Natural killer cell treated with Interleukin-12 subunit alpha and Interleukin-12 subunit beta and Interleukin-15 and Interleukin-18, amount 100 ng/mL, for 72 hours (primary cell): Measurements from ENCODE around the gene SLC30A7. TPM values are rescaled to one million over a fixed set of nuclear protein-coding genes. Genes with fewer than 3 reads are reported as not detected.

Experiments
- ATAC-seq, 2 donors: fragments of 150-1000 bp; cut with Tn5 transposase in 1 of 2; sonication (Bioruptor Pico), chemical (Tn5 transposase) in 1 of 2; 2 replicates each; pipeline ENCODE4 v1.10.0; 2021
- DNase-seq: peaks from one replicate; pipeline ENCODE4 v3.0.0; 2022; ENCODE audit warnings: low spot score
- H3K27ac Mint-ChIP-seq, 2 donors: 1 replicate in 1 of 2; 2 replicates in 1 of 2; pipeline ENCODE4 v1.8.0; 2022; ENCODE audit warnings: mixed read lengths in 2 of 2, mild to moderate bottlenecking in 1 of 2, moderate library complexity in 1 of 2
- H3K27me3 Mint-ChIP-seq, 2 donors: 1 replicate in 1 of 2; 2 replicates in 1 of 2; pipeline ENCODE4 v1.8.0; 2022; ENCODE audit warnings: mixed read lengths in 2 of 2
- H3K36me3 Mint-ChIP-seq: one replicate; pipeline ENCODE4 v1.8.0; 2022; ENCODE audit warnings: mixed read lengths
- H3K4me1 Mint-ChIP-seq, 2 donors: 1 replicate in 1 of 2; 2 replicates in 1 of 2; pipeline ENCODE4 v1.8.0; 2022; ENCODE audit warnings: low read depth in 2 of 2, mixed read lengths in 2 of 2, mild to moderate bottlenecking in 1 of 2
- H3K4me3 Mint-ChIP-seq: one replicate; pipeline ENCODE4 v1.8.0; 2022; ENCODE audit warnings: mixed read lengths
- H3K9me3 Mint-ChIP-seq: 2 replicates; pipeline ENCODE4 v1.8.0; 2022; ENCODE audit warnings: mixed read lengths
- total RNA-seq, 2 donors: library from RNA; stranded (reverse); gene quantifications; one replicate each; pipeline ENCODE4 v1.2.3, GENCODE V29; 2022

The SLC30A7 gene
- total RNA-seq, 2 donors from 2014 or later: 54.6 to 66.2 TPM

- H3K9me3 Mint-ChIP-seq: no peaks in the 10 kb centered on the region
- H3K36me3 Mint-ChIP-seq: peaks cover 56% of the 10 kb centered on the region
Observed at GRCh38 chr1:100903777-100904176, 7.9 kb downstream of the SLC30A7 start.

GRCh38 chr1:100904528-100904927 is 8.6 kb downstream of the SLC30A7 start:
- Mint-ChIP-seq H3K9me3 (no peaks in the 10 kb centered on the region), H3K36me3 (peaks cover 50% of the 10 kb centered on the region), H3K4me1 (peaks cover 22 to 26% of the 10 kb centered on the region in 2 donors), H3K4me3 (no peak overlapping the region), H3K27me3 (no peaks in the 10 kb centered on the region), H3K27ac (no peak overlapping the region)
- ATAC-seq (no peak), DNase-seq (no peak)

More at GRCh38 chr1:100903777-100904176, 7.9 kb downstream of the SLC30A7 start:
- no peak for ATAC-seq
- H3K4me3 Mint-ChIP-seq: no peak overlapping the region
- no peak for DNase-seq
- no peaks in the 10 kb centered on the region for H3K27me3 Mint-ChIP-seq
- peaks cover 25 to 33% of the 10 kb centered on the region in 2 donors for H3K4me1 Mint-ChIP-seq
- H3K27ac Mint-ChIP-seq: no peak overlapping the region

- ATAC-seq: no peak
- Mint-ChIP-seq H3K36me3 (peaks cover 45% of the 10 kb centered on the region), H3K4me1 (peaks cover 19 to 21% of the 10 kb centered on the region in 2 donors), H3K27ac (no peak overlapping the region), H3K27me3 (no peaks in the 10 kb centered on the region), H3K9me3 (no peaks in the 10 kb centered on the region), H3K4me3 (no peak overlapping the region)
- no peak for DNase-seq
Observed at GRCh38 chr1:100905181-100905580, 9.3 kb downstream of the SLC30A7 start.

- ATAC-seq: no peak
Observed at GRCh38 chr1:100907887-100908286, 12.0 kb downstream of the SLC30A7 start.

GRCh38 chr1:100909018-100909417 is 13.1 kb downstream of the SLC30A7 start:
- Mint-ChIP-seq H3K4me1 (peaks cover 12 to 21% of the 10 kb centered on the region in 2 donors), H3K27me3 (no peaks in the 10 kb centered on the region), H3K9me3 (no peaks in the 10 kb centered on the region), H3K27ac (peak overlapping the region in 1 of 2 donors; percentile 26), H3K4me3 (no peak overlapping the region), H3K36me3 (peaks cover 40% of the 10 kb centered on the region)
- DNase-seq: no peak
- ATAC-seq: no peak

More at GRCh38 chr1:100907887-100908286, 12.0 kb downstream of the SLC30A7 start:
- Mint-ChIP-seq H3K27ac (no peak overlapping the region), H3K4me1 (peaks cover 12 to 21% of the 10 kb centered on the region in 2 donors), H3K9me3 (no peaks in the 10 kb centered on the region), H3K27me3 (no peaks in the 10 kb centered on the region), H3K36me3 (peaks cover 38% of the 10 kb centered on the region), H3K4me3 (no peak overlapping the region)
- DNase-seq: no peak

GRCh38 chr1:100912019-100912418 is 16.1 kb downstream of the SLC30A7 start:
- H3K27ac Mint-ChIP-seq: no peak overlapping the region
- peaks cover 11 to 18% of the 10 kb centered on the region in 2 donors for H3K4me1 Mint-ChIP-seq
- no peaks in the 10 kb centered on the region for H3K9me3 Mint-ChIP-seq
- DNase-seq: no peak
- no peaks in the 10 kb centered on the region for H3K27me3 Mint-ChIP-seq
- peaks cover 39% of the 10 kb centered on the region for H3K36me3 Mint-ChIP-seq
- H3K4me3 Mint-ChIP-seq: no peak overlapping the region
- ATAC-seq: no peak

GRCh38 chr1:100921110-100921706 is 25.3 kb downstream of the SLC30A7 start:
- H3K36me3 Mint-ChIP-seq: peaks cover 36% of the 10 kb centered on the region

GRCh38 chr1:100924212-100924611 is 28.3 kb downstream of the SLC30A7 start:
- Mint-ChIP-seq H3K36me3 (peaks cover 31% of the 10 kb centered on the region), H3K4me3 (no peak overlapping the region)

More at GRCh38 chr1:100921110-100921706, 25.3 kb downstream of the SLC30A7 start:
- H3K27me3 Mint-ChIP-seq: no peaks in the 10 kb centered on the region
- ATAC-seq (no peak), DNase-seq (no peak)
- no peak overlapping the region for H3K4me3 Mint-ChIP-seq
- peaks cover 2% of the 10 kb centered on the region for H3K9me3 Mint-ChIP-seq
- peaks cover 20 to 24% of the 10 kb centered on the region in 2 donors for H3K4me1 Mint-ChIP-seq
- H3K27ac Mint-ChIP-seq: no peak overlapping the region

GRCh38 chr1:100924991-100925390 is 29.1 kb downstream of the SLC30A7 start:
- Mint-ChIP-seq H3K36me3 (peaks cover 31% of the 10 kb centered on the region), H3K9me3 (peaks cover 3% of the 10 kb centered on the region), H3K4me1 (peaks cover 22 to 25% of the 10 kb centered on the region in 2 donors), H3K27ac (peak overlapping the region in 1 of 2 donors; percentile 23), H3K27me3 (no peaks in the 10 kb centered on the region), H3K4me3 (peak overlapping the region; percentile 7)
- ATAC-seq (no peak), DNase-seq (no peak)

More at GRCh38 chr1:100924212-100924611, 28.3 kb downstream of the SLC30A7 start:
- DNase-seq (no peak), ATAC-seq (no peak)
- no peaks in the 10 kb centered on the region for H3K27me3 Mint-ChIP-seq
- H3K27ac Mint-ChIP-seq: peak overlapping the region in 1 of 2 donors; percentile 23
- peaks cover 3% of the 10 kb centered on the region for H3K9me3 Mint-ChIP-seq
- peaks cover 22 to 23% of the 10 kb centered on the region in 2 donors for H3K4me1 Mint-ChIP-seq

- Mint-ChIP-seq H3K36me3 (peaks cover 31% of the 10 kb centered on the region), H3K4me3 (peak overlapping the region; percentile 21), H3K9me3 (peaks cover 3% of the 10 kb centered on the region), H3K4me1 (peaks cover 24 to 32% of the 10 kb centered on the region in 2 donors), H3K27me3 (no peaks in the 10 kb centered on the region), H3K27ac (no peak overlapping the region)
- ATAC-seq (no peak), DNase-seq (no peak)
Observed at GRCh38 chr1:100926240-100926639, 30.4 kb downstream of the SLC30A7 start.

- DNase-seq (no peak), ATAC-seq (peak; percentile 53 to 62)
- peaks cover 3% of the 10 kb centered on the region for H3K9me3 Mint-ChIP-seq
- no peak overlapping the region for H3K27ac Mint-ChIP-seq
- no peak overlapping the region for H3K4me3 Mint-ChIP-seq
- peaks cover 30% of the 10 kb centered on the region for H3K36me3 Mint-ChIP-seq
- H3K27me3 Mint-ChIP-seq: no peaks in the 10 kb centered on the region
- peaks cover 25 to 38% of the 10 kb centered on the region in 2 donors for H3K4me1 Mint-ChIP-seq
Observed at GRCh38 chr1:100927276-100927675, 31.4 kb downstream of the SLC30A7 start.

GRCh38 chr1:100928128-100928527 is 32.2 kb downstream of the SLC30A7 start:
- ATAC-seq (peak in 1 of 2 donors; percentile 46), DNase-seq (no peak)
- Mint-ChIP-seq H3K4me1 (peaks cover 26 to 38% of the 10 kb centered on the region in 2 donors), H3K9me3 (peaks cover 3% of the 10 kb centered on the region), H3K27me3 (no peaks in the 10 kb centered on the region), H3K36me3 (peaks cover 30% of the 10 kb centered on the region), H3K4me3 (no peak overlapping the region), H3K27ac (no peak overlapping the region)

- Mint-ChIP-seq H3K4me3 (no peak overlapping the region), H3K4me1 (peaks cover 26 to 39% of the 10 kb centered on the region in 2 donors), H3K9me3 (peaks cover 3% of the 10 kb centered on the region), H3K36me3 (peaks cover 22% of the 10 kb centered on the region), H3K27ac (no peak overlapping the region), H3K27me3 (no peaks in the 10 kb centered on the region)
- ATAC-seq (no peak), DNase-seq (no peak)
Observed at GRCh38 chr1:100930494-100930893, 34.6 kb downstream of the SLC30A7 start.

- H3K36me3 Mint-ChIP-seq: peaks cover 14% of the 10 kb centered on the region
- DNase-seq (no peak), ATAC-seq (no peak)
- H3K9me3 Mint-ChIP-seq: no peaks in the 10 kb centered on the region
- H3K4me3 Mint-ChIP-seq: no peak overlapping the region
- H3K27me3 Mint-ChIP-seq: no peaks in the 10 kb centered on the region
- peak overlapping the region in 1 of 2 donors; percentile 52 for H3K27ac Mint-ChIP-seq
- H3K4me1 Mint-ChIP-seq: peaks cover 34 to 47% of the 10 kb centered on the region in 2 donors
Observed at GRCh38 chr1:100931716-100932115, 35.8 kb downstream of the SLC30A7 start.
